Tibial artery (tissue), 4 donors: ENCODE results near the gene SRRM2.

Experiments
- DNase-seq, 2 donors: peaks; one replicate each; pipeline ENCODE4 v3.0.0-alpha.2; 2019
- H3K27ac ChIP-seq, 2 donors: fragments of 200-600 bp; sonication (generic) in 1 of 2; 1 replicate in 1 of 2; 2 replicates in 1 of 2; pipeline ENCODE4 v1.5.1; 2018 to 2019; ENCODE audit warnings: mild to moderate bottlenecking in 1 of 2
- H3K27me3 ChIP-seq, 2 donors: fragments of 200-600 bp; sonication (generic) in 1 of 2; one replicate each; pipeline versions ENCODE4 v1.5.1 to v1.6.0; 2016 to 2019
- H3K36me3 ChIP-seq, 3 donors: fragments of 200-600 bp; sonication (generic) in 2 of 3; one replicate each; pipeline ENCODE4 v1.5.1; 2016 to 2019; ENCODE audit warnings: mild to moderate bottlenecking in 2 of 3
- H3K4me1 ChIP-seq, 4 donors: fragments of 200-600 bp; sonication (generic) in 2 of 4; 1 replicate in 3 of 4; 2 replicates in 1 of 4; pipeline ENCODE4 v1.5.1; 2016 to 2019
- H3K4me3 ChIP-seq, 2 donors: fragments of 200-600 bp; sonication (generic) in 1 of 2; 1 replicate in 1 of 2; 2 replicates in 1 of 2; pipeline ENCODE4 v1.5.1; 2018 to 2019; ENCODE audit warnings: mild to moderate bottlenecking in 2 of 2
- H3K9me3 ChIP-seq, 3 donors: fragments of 200-600 bp; sonication (generic) in 1 of 3; one replicate each; pipeline ENCODE4 v1.5.1; 2016 to 2019
- intact Hi-C: fragments of 100-400 bp; cut with DNase I; formaldehyde crosslinking; loops from one replicate; pipeline ENCODE4 v1.15.0; 2023; ENCODE audit warnings: low total_unique reads
- TF ChIP-seq, protein P1 (sequence below), 2 experiments: fragments of 200-600 bp in 1 of 2; fragments of 450-650 bp in 1 of 2; IDR thresholded peaks; one replicate each; pipeline ENCODE4 v1.5.1; 2017 to 2019; ENCODE audit warnings: antibody characterized with exemption in 2 of 2, mild to moderate bottlenecking in 1 of 2, moderate library complexity in 1 of 2

SRRM2 gene

DNA sequence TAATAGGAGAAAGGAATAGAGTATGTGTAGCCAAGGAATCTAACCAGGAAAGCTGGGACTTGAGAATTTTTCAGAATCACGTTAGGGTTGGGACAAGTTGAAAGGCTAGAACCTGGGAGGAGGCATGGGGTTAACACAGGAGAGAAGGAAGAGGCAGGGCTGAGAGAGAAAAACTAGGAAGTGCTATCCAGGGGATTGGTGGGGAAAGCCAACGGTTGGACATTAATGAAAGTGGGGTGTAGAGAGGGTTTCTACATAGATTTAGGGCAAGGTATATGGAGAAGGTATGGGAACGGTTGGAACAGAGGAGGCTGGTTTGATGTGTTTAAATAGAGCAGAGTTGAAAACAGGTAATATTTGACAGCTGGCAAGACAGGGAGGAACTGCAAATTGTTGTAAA lies 2.7 kb downstream of the SRRM2 start:
- no peak overlapping the region for H3K27ac ChIP-seq
- H3K36me3 ChIP-seq: peaks cover 30 to 42% (median 31%) of the 10 kb centered on the region in 3 donors
- DNase-seq: no peak
- intact Hi-C loops: no loop called here
- TF ChIP-seq, protein P1, sequence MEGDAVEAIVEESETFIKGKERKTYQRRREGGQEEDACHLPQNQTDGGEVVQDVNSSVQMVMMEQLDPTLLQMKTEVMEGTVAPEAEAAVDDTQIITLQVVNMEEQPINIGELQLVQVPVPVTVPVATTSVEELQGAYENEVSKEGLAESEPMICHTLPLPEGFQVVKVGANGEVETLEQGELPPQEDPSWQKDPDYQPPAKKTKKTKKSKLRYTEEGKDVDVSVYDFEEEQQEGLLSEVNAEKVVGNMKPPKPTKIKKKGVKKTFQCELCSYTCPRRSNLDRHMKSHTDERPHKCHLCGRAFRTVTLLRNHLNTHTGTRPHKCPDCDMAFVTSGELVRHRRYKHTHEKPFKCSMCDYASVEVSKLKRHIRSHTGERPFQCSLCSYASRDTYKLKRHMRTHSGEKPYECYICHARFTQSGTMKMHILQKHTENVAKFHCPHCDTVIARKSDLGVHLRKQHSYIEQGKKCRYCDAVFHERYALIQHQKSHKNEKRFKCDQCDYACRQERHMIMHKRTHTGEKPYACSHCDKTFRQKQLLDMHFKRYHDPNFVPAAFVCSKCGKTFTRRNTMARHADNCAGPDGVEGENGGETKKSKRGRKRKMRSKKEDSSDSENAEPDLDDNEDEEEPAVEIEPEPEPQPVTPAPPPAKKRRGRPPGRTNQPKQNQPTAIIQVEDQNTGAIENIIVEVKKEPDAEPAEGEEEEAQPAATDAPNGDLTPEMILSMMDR (IDR thresholded peaks at IDR 0.05): no peak
- H3K4me1 ChIP-seq: peaks cover 0 to 52% (median 37%) of the 10 kb centered on the region in 4 donors
- no peaks in the 10 kb centered on the region for H3K27me3 ChIP-seq
- H3K4me3 ChIP-seq: peak overlapping the region; percentile 84 to 90
- no peaks in the 10 kb centered on the region for H3K9me3 ChIP-seq

DNA sequence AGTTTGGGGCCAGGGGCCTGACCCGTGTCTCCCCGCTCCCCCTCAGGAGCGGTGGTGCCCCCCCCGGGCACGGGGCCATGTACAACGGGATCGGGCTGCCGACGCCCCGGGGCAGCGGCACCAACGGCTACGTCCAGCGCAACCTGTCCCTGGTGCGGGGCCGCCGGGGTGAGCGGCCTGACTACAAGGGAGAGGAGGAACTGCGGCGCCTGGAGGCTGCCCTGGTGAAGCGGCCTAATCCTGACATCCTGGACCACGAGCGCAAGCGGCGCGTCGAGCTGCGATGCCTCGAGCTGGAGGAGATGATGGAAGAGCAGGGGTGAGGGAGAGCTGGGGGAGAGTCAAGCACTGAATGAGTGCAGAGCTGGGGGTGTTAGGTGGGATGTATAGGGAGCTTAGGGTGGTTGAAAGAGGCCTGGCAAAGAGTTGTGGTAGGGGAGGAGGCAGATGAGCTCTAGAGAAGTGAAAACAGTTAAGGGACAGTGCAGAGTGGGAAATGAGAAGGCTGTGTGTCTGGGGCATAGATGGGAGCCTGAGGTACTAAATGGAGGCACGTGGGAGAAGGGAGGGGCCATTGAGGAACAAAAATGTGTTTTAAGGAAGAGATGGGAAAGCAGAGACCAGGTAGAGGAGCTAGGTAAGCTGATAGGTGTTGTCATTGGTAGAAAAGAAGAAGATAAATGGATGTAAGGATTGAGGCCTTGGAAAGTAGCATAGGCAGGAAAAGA lies 4.0 kb downstream of the SRRM2 start:
- H3K4me1 ChIP-seq: peaks cover 0 to 49% (median 35%) of the 10 kb centered on the region in 4 donors
- intact Hi-C loops: no loop called here
- no peak overlapping the region for H3K4me3 ChIP-seq
- H3K27me3 ChIP-seq: no peaks in the 10 kb centered on the region
- no peak for DNase-seq
- peaks cover 43 to 55% (median 44%) of the 10 kb centered on the region in 3 donors for H3K36me3 ChIP-seq
- H3K27ac ChIP-seq: no peak overlapping the region
- H3K9me3 ChIP-seq: no peaks in the 10 kb centered on the region
- TF ChIP-seq, protein P1 (IDR thresholded peaks at IDR 0.05): no peak

DNA sequence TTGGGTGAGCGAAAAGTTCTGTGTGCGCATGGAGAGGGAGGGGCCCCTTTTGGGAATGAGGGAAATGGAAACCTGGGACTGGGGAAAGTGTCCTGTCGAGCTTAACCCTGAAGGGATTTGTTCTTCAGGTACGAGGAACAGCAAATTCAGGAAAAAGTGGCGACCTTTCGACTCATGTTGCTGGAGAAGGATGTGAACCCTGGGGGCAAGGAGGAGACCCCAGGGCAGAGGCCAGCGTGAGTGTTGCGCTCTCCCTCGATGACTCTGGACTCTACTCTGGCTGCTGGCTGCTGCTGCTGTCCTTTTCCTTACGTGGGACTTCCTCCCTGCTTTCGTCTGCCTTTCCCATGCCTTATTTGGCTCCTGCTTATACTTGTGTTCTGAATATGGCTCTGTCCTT lies 4.9 kb downstream of the SRRM2 start:
- H3K9me3 ChIP-seq: no peaks in the 10 kb centered on the region
- DNase-seq: no peak
- peaks cover 52 to 64% (median 52%) of the 10 kb centered on the region in 3 donors for H3K36me3 ChIP-seq
- intact Hi-C loops: no loop called here
- H3K27ac ChIP-seq: no peak overlapping the region
- peaks cover 0 to 44% (median 29%) of the 10 kb centered on the region in 4 donors for H3K4me1 ChIP-seq
- no peak overlapping the region for H3K4me3 ChIP-seq
- TF ChIP-seq, protein P1 (IDR thresholded peaks at IDR 0.05): no peak
- H3K27me3 ChIP-seq: no peaks in the 10 kb centered on the region

DNA sequence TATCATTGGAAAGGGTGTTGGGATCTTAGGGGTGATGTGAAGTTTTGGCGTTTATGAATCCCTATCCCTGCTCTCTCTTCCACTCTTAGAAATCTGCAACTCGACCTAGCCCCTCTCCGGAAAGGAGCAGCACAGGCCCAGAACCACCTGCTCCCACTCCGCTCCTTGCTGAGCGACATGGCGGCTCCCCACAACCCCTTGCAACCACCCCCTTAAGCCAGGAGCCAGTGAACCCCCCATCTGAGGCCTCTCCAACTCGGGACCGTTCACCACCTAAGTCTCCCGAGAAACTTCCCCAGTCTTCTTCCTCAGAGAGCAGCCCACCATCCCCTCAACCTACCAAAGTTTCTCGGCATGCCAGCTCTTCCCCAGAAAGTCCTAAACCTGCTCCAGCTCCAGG lies 9.0 kb downstream of the SRRM2 start:
- peaks cover 93 to 100% (median 94%) of the 10 kb centered on the region in 3 donors for H3K36me3 ChIP-seq
- no peak overlapping the region for H3K27ac ChIP-seq
- no peak for DNase-seq
- H3K4me3 ChIP-seq: no peak overlapping the region
- H3K9me3 ChIP-seq: no peaks in the 10 kb centered on the region
- H3K4me1 ChIP-seq: peaks cover 0 to 14% (median 5%) of the 10 kb centered on the region in 4 donors
- H3K27me3 ChIP-seq: no peaks in the 10 kb centered on the region
- TF ChIP-seq, protein P1 (IDR thresholded peaks at IDR 0.05): no peak
- intact Hi-C loops: no loop called here

DNA sequence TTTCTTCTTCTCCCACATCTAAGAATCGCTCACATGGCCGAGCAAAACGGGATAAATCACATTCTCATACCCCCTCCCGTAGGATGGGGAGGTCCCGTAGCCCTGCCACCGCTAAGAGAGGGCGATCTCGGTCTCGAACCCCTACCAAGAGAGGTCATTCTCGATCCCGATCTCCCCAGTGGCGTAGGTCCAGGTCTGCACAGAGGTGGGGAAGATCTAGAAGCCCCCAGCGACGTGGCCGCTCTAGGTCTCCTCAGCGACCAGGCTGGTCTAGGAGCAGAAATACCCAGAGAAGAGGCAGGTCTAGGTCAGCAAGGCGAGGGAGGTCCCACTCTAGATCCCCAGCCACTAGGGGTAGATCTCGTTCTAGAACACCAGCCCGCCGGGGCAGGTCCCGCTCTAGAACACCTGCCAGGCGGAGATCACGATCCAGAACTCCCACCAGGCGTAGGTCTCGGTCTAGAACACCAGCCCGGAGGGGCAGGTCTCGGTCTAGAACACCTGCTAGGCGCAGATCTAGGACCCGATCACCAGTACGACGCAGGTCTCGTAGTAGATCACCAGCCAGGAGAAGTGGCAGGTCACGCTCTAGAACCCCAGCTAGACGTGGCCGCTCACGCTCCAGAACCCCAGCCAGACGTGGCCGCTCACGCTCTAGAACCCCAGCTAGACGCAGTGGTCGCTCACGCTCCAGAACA lies 9.6 kb downstream of the SRRM2 start:
- TF ChIP-seq, protein P1 (IDR thresholded peaks at IDR 0.05): no peak
- no peak for DNase-seq
- H3K36me3 ChIP-seq: peaks cover 99 to 100% (median 99%) of the 10 kb centered on the region in 3 donors
- no peaks in the 10 kb centered on the region for H3K27me3 ChIP-seq
- H3K9me3 ChIP-seq: no peaks in the 10 kb centered on the region
- H3K27ac ChIP-seq: no peak overlapping the region
- peaks cover 0 to 9% (median 2%) of the 10 kb centered on the region in 4 donors for H3K4me1 ChIP-seq
- no peak overlapping the region for H3K4me3 ChIP-seq
- intact Hi-C loops: no loop called here
